Measurements from ENCODE around the gene RPL6.

The RPL6 gene

GRCh38 chr12:112370868-112371510, 38.4 kb downstream of the RPL6 start:
- H3K4me3 ChIP-seq (ENCODE audit: low read length), result no peak overlapping the region
- TF ChIP-seq, protein P1, sequence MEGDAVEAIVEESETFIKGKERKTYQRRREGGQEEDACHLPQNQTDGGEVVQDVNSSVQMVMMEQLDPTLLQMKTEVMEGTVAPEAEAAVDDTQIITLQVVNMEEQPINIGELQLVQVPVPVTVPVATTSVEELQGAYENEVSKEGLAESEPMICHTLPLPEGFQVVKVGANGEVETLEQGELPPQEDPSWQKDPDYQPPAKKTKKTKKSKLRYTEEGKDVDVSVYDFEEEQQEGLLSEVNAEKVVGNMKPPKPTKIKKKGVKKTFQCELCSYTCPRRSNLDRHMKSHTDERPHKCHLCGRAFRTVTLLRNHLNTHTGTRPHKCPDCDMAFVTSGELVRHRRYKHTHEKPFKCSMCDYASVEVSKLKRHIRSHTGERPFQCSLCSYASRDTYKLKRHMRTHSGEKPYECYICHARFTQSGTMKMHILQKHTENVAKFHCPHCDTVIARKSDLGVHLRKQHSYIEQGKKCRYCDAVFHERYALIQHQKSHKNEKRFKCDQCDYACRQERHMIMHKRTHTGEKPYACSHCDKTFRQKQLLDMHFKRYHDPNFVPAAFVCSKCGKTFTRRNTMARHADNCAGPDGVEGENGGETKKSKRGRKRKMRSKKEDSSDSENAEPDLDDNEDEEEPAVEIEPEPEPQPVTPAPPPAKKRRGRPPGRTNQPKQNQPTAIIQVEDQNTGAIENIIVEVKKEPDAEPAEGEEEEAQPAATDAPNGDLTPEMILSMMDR (conservative IDR thresholded peaks at IDR 0.05; ENCODE audit: low read length), result no peak
- no peak for DNase-seq (ENCODE audit: low read depth)

- TF ChIP-seq, protein P1 (conservative IDR thresholded peaks at IDR 0.05; ENCODE audit: low read length), result no peak
- no peak overlapping the region for H3K4me3 ChIP-seq (ENCODE audit: low read length)
- DNase-seq (ENCODE audit: low read depth), result peak; percentile 34
These were observed 39.2 kb downstream of the RPL6 start for GRCh38 chr12:112370199-112370598.

GRCh38 chr12:112368856-112369255, 40.5 kb downstream of the RPL6 start:
- H3K4me3 ChIP-seq (ENCODE audit: low read length), result no peak overlapping the region
- no peak for DNase-seq (ENCODE audit: low read depth)
- TF ChIP-seq, protein P1 (conservative IDR thresholded peaks at IDR 0.05; ENCODE audit: low read length), result no peak

DNA sequence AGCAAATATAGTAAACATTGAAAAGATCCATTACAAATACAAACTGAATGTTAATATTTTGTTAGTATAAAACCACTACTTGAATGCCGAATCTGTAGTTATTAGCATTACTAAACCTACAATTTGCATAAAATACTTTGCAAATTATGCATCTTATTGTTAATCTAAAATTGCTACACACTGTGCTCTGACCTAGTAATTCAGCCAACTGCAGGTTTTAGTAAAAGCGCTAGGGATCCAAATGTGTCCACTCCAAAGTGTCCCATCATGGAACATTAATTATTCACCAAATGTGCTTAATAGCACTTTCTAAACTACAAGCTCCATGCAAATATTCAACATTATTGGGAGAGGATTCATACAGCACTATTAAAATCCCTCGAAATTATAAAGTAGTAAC, 41.4 kb downstream of the RPL6 start:
- no peak for DNase-seq (ENCODE audit: low read depth)
- TF ChIP-seq, protein P1 (conservative IDR thresholded peaks at IDR 0.05; ENCODE audit: low read length), result no peak
- no peak overlapping the region for H3K4me3 ChIP-seq (ENCODE audit: low read length)

DNA sequence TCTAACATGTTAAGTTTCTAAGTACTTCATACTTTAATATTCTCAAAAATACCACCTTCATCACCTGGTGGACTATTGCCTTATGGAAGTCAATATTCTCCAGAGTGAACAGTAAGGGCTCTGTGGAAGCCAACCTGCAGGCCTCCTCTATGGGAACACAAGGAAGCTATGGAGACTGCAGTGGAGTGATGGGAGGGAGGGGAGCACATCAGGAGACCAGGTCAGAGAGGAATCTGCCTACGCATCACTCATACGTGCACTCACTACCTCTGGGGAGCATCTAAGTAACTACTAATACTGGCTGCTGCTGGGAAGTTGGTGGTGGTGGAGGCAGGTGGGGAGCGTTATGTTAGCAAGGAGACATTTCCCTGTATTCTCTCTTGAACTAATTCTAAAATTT, 47.1 kb downstream of the RPL6 start:
- no peak for DNase-seq (ENCODE audit: low read depth)
- TF ChIP-seq, protein P1 (conservative IDR thresholded peaks at IDR 0.05; ENCODE audit: low read length), result no peak
- H3K4me3 ChIP-seq (ENCODE audit: low read length), result no peak overlapping the region

GRCh38 chr12:112361271-112361670, 48.1 kb downstream of the RPL6 start:
- TF ChIP-seq, protein P1 (conservative IDR thresholded peaks at IDR 0.05; ENCODE audit: low read length), result no peak
- no peak for DNase-seq (ENCODE audit: low read depth)
- no peak overlapping the region for H3K4me3 ChIP-seq (ENCODE audit: low read length)

- TF ChIP-seq, protein P1 (conservative IDR thresholded peaks at IDR 0.05; ENCODE audit: low read length), result no peak
- DNase-seq (ENCODE audit: low read depth), result no peak
- H3K4me3 ChIP-seq (ENCODE audit: low read length), result no peak overlapping the region
These were observed 50.1 kb downstream of the RPL6 start for GRCh38 chr12:112359290-112359689.
